HEK293 (cell line): ENCODE results near the gene NATD1.

Experiments
- CTCF ChIA-PET: fragments of 350-600 bp; formaldehyde crosslinking; extraction: SDS; loops from one replicate; lab custom pipeline; 2021; ENCODE audit warnings: antibody characterized with exemption; lab: Yijun Ruan, JAX
- POLR2A ChIA-PET: fragments of 300-600 bp; formaldehyde crosslinking; extraction: SDS; loops from one replicate; lab custom pipeline; 2020; ENCODE audit warnings: antibody characterized with exemption, inconsistent platforms; lab: Yijun Ruan, JAX
- H3K27ac ChIP-seq: fragments of 200-500 bp; sonication (Bioruptor generic); 2 replicates; pipeline ENCODE4 v1.5.1; 2014; ENCODE audit warnings: low read depth, low read length, control low read depth, inconsistent platforms; ENCODE audit errors: extremely low read depth
- H3K36me3 ChIP-seq, 2 experiments: fragments of 200-500 bp in 1 of 2; sonication (Bioruptor generic) in 1 of 2; 1 replicate in 1 of 2; 2 replicates in 1 of 2; pipeline ENCODE4 v1.5.1; 2014 to 2017; ENCODE audit warnings: inconsistent platforms in 2 of 2, low read length in 2 of 2; ENCODE audit not compliant: control insufficient read depth in 2 of 2, insufficient read depth in 1 of 2
- H3K4me1 ChIP-seq: fragments of 200-500 bp; sonication (Bioruptor generic); 2 replicates; pipeline ENCODE4 v1.5.1; 2014; ENCODE audit warnings: mild to moderate bottlenecking, low read length, inconsistent platforms; ENCODE audit not compliant: control insufficient read depth, insufficient read depth
- H3K4me3 ChIP-seq: 2 replicates; pipeline ENCODE4 v1.5.1; 2011; ENCODE audit warnings: low read depth, mild to moderate bottlenecking, control low read depth, low read length, moderate library complexity
- H3K9me3 ChIP-seq: fragments of 200-500 bp; sonication (Bioruptor generic); 2 replicates; pipeline ENCODE4 v1.5.1; 2014; ENCODE audit warnings: low read depth, low read length, inconsistent platforms; ENCODE audit not compliant: control insufficient read depth, insufficient read depth
- EGR2 ChIP-seq: fragments of 450-650 bp; formaldehyde crosslinking; IDR thresholded peaks from 2 replicates; pipeline ENCODE4 v1.5.1; 2016; ENCODE audit warnings: low read depth, missing biosample characterization, missing genetic modification characterization
- PBX3 ChIP-seq: sonication (generic); formaldehyde crosslinking; IDR thresholded peaks from 2 replicates; pipeline ENCODE4 v1.8.1; 2022; ENCODE audit warnings: mild to moderate bottlenecking, moderate library complexity, missing genetic modification reagents
- PRDM1 ChIP-seq: fragments of 450-650 bp; formaldehyde crosslinking; IDR thresholded peaks from 2 replicates; pipeline ENCODE4; 2016; ENCODE audit warnings: missing biosample characterization, missing genetic modification characterization
- ZNF184 ChIP-seq: fragments of 450-650 bp; IDR thresholded peaks from 2 replicates; pipeline ENCODE4 v1.5.1; 2018; ENCODE audit warnings: missing biosample characterization, mild to moderate bottlenecking, missing genetic modification characterization
- ZNF214 ChIP-seq: fragments of 450-650 bp; formaldehyde crosslinking; IDR thresholded peaks from 2 replicates; pipeline ENCODE4 v1.5.1; 2017; ENCODE audit warnings: missing biosample characterization, mild to moderate bottlenecking, missing genetic modification characterization, borderline replicate concordance
- ZNF302 ChIP-seq: fragments of 450-650 bp; formaldehyde crosslinking; IDR thresholded peaks from 2 replicates; pipeline ENCODE4 v1.5.1; 2016; ENCODE audit warnings: missing biosample characterization, missing genetic modification characterization, low read depth
- ZNF341 ChIP-seq: fragments of 450-650 bp; formaldehyde crosslinking; IDR thresholded peaks from 2 replicates; pipeline ENCODE4; 2016; ENCODE audit warnings: low read depth, missing biosample characterization, missing genetic modification characterization
- ZNF350 ChIP-seq: fragments of 450-650 bp; formaldehyde crosslinking; IDR thresholded peaks from 2 replicates; pipeline ENCODE4 v1.5.0; 2017; ENCODE audit warnings: missing biosample characterization, mild to moderate bottlenecking, missing genetic modification characterization
- ZNF394 ChIP-seq: fragments of 450-650 bp; formaldehyde crosslinking; IDR thresholded peaks from 2 replicates; pipeline ENCODE4 v1.5.1; 2016; ENCODE audit warnings: missing biosample characterization, missing genetic modification characterization, mild to moderate bottlenecking, moderate library complexity, borderline replicate concordance
- ZNF423 ChIP-seq: fragments of 450-650 bp; formaldehyde crosslinking; IDR thresholded peaks from 2 replicates; pipeline ENCODE4 v1.5.1; 2016; ENCODE audit warnings: missing biosample characterization, missing genetic modification characterization
- ZNF530 ChIP-seq: fragments of 450-650 bp; formaldehyde crosslinking; IDR thresholded peaks from 2 replicates; pipeline ENCODE4 v1.5.1; 2016; ENCODE audit warnings: low read depth, missing biosample characterization, missing genetic modification characterization
- ZNF571 ChIP-seq: fragments of 450-650 bp; formaldehyde crosslinking; IDR thresholded peaks from 2 replicates; pipeline ENCODE4 v1.5.0; 2017; ENCODE audit warnings: missing biosample characterization, missing genetic modification characterization
- ZNF596 ChIP-seq: fragments of 450-650 bp; IDR thresholded peaks from 2 replicates; pipeline ENCODE4 v1.5.0; 2018; ENCODE audit warnings: missing biosample characterization, mild to moderate bottlenecking, missing genetic modification characterization, moderate library complexity
- ZNF658 ChIP-seq: fragments of 450-650 bp; formaldehyde crosslinking; IDR thresholded peaks from 2 replicates; pipeline ENCODE4; 2016; ENCODE audit warnings: missing biosample characterization, missing genetic modification characterization
- ZNF692 ChIP-seq: fragments of 450-650 bp; formaldehyde crosslinking; IDR thresholded peaks from 2 replicates; pipeline ENCODE4 v1.5.1; 2016; ENCODE audit warnings: missing biosample characterization, missing genetic modification characterization
- ZNF768 ChIP-seq: fragments of 450-650 bp; formaldehyde crosslinking; IDR thresholded peaks from 2 replicates; pipeline ENCODE4 v1.5.1; 2018; ENCODE audit warnings: missing biosample characterization, mild to moderate bottlenecking, missing genetic modification characterization
- ZSCAN30 ChIP-seq: fragments of 450-650 bp; IDR thresholded peaks from 2 replicates; pipeline ENCODE4 v1.5.1; 2018; ENCODE audit warnings: missing biosample characterization, mild to moderate bottlenecking, missing genetic modification characterization, moderate library complexity
- TF ChIP-seq, protein P1 (sequence below): fragments of 450-650 bp; formaldehyde crosslinking; IDR thresholded peaks from 2 replicates; pipeline ENCODE4 v1.5.1; 2017; ENCODE audit warnings: missing biosample characterization, mild to moderate bottlenecking, missing genetic modification characterization, moderate library complexity
- TF ChIP-seq, protein P2 (sequence below): fragments of 450-650 bp; formaldehyde crosslinking; IDR thresholded peaks from 2 replicates; pipeline ENCODE4 v1.5.1; 2016; ENCODE audit warnings: missing biosample characterization, missing genetic modification characterization
- TF ChIP-seq, protein P3 (sequence below): fragments of 450-650 bp; formaldehyde crosslinking; IDR thresholded peaks from 2 replicates; pipeline ENCODE4 v1.5.1; 2016; ENCODE audit warnings: missing biosample characterization, missing genetic modification characterization, borderline replicate concordance

NATD1 gene

GRCh38 chr17:21223086-21223485, 30.1 kb downstream of the NATD1 start (continued):
- TF ChIP-seq ZNF658 (tag by site-specific recombination), result no peak
- no peak for TF ChIP-seq ZNF184 (tag by site-specific recombination)
- no peak for TF ChIP-seq PRDM1 (tag by site-specific recombination)
- no peak for TF ChIP-seq ZNF394 (tag by site-specific recombination)

DNA sequence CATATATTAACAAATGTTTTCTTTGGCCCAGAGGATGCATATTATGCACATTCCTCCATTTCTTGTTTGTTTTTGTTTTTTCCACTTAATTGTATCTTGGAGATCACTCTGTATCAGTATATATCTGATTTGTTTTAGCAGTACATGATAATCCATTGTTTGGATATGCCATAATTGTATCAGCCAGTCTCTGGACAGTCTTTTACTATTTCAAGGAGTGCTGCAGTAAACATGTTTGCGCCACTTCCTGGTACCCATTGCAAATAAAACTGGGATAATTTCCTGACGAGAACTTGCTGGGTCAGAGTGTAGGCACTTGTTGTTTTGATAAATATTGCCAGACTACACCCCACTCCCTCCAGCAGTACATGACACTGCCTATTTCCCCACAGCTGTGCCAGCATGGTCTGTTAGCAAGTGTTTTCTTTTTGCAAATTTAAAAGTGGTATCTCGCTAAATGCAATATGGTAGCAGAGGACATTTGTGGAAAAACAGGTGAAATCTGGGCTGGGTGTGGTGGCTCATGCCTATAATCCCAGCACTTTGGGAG, 34.3 kb downstream of the NATD1 start:
- POLR2A ChIA-PET, result no interaction called here
- TF ChIP-seq EGR2 (tag by site-specific recombination) (no peak), ZNF768 (tag by site-specific recombination) (no peak), ZNF571 (tag by site-specific recombination) (no peak), ZNF692 (tag by site-specific recombination) (no peak), ZNF302 (tag by site-specific recombination) (no peak), ZNF596 (tag by site-specific recombination) (no peak), ZNF341 (tag by site-specific recombination) (no peak), PBX3 (no peak), ZSCAN30 (tag by site-specific recombination) (no peak), ZNF350 (no peak), ZNF423 (tag by site-specific recombination) (no peak), ZNF214 (tag by site-specific recombination) (no peak), ZNF530 (tag by site-specific recombination) (no peak)
- TF ChIP-seq, protein P1, sequence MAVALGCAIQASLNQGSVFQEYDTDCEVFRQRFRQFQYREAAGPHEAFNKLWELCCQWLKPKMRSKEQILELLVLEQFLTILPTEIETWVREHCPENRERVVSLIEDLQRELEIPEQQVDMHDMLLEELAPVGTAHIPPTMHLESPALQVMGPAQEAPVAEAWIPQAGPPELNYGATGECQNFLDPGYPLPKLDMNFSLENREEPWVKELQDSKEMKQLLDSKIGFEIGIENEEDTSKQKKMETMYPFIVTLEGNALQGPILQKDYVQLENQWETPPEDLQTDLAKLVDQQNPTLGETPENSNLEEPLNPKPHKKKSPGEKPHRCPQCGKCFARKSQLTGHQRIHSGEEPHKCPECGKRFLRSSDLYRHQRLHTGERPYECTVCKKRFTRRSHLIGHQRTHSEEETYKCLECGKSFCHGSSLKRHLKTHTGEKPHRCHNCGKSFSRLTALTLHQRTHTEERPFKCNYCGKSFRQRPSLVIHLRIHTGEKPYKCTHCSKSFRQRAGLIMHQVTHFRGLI, result no peak
- TF ChIP-seq, protein P2, sequence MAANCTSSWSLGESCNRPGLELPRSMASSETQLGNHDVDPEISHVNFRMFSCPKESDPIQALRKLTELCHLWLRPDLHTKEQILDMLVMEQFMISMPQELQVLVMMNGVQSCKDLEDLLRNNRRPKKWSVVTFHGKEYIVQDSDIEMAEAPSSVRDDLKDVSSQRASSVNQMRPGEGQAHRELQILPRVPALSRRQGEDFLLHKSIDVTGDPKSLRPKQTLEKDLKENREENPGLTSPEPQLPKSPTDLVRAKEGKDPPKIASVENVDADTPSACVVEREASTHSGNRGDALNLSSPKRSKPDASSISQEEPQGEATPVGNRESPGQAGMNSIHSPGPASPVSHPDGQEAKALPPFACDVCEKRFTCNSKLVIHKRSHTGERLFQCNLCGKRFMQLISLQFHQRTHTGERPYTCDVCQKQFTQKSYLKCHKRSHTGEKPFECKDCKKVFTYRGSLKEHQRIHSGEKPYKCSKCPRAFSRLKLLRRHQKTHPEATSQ (tag by site-specific recombination), result no peak
- TF ChIP-seq, protein P3, sequence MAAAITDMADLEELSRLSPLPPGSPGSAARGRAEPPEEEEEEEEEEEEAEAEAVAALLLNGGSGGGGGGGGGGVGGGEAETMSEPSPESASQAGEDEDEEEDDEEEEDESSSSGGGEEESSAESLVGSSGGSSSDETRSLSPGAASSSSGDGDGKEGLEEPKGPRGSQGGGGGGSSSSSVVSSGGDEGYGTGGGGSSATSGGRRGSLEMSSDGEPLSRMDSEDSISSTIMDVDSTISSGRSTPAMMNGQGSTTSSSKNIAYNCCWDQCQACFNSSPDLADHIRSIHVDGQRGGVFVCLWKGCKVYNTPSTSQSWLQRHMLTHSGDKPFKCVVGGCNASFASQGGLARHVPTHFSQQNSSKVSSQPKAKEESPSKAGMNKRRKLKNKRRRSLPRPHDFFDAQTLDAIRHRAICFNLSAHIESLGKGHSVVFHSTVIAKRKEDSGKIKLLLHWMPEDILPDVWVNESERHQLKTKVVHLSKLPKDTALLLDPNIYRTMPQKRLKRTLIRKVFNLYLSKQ (tag by site-specific recombination), result no peak
- H3K9me3 ChIP-seq, result no peaks in the 10 kb centered on the region
- H3K36me3 ChIP-seq, result peaks cover 0 to 26% of the 10 kb centered on the region in 2 experiments
- H3K4me3 ChIP-seq, result no peak overlapping the region
- H3K4me1 ChIP-seq, result no peaks in the 10 kb centered on the region
- CTCF ChIA-PET, result no interaction called here
- H3K27ac ChIP-seq, result no peak overlapping the region
